GM15510 (cell line): Measurements from ENCODE around the gene NDUFV1.
A peak's percentile ranks its signal among the peaks of the same experiment; 100 is the strongest.

Source experiments
- POLR2A ChIP-seq: IDR thresholded peaks from 3 replicates; pipeline ENCODE4 v1.6.1; 2011; ENCODE audit warnings: borderline replicate concordance; ENCODE audit not compliant: insufficient read length; ENCODE audit errors: extremely low read depth

The NDUFV1 gene

DNA sequence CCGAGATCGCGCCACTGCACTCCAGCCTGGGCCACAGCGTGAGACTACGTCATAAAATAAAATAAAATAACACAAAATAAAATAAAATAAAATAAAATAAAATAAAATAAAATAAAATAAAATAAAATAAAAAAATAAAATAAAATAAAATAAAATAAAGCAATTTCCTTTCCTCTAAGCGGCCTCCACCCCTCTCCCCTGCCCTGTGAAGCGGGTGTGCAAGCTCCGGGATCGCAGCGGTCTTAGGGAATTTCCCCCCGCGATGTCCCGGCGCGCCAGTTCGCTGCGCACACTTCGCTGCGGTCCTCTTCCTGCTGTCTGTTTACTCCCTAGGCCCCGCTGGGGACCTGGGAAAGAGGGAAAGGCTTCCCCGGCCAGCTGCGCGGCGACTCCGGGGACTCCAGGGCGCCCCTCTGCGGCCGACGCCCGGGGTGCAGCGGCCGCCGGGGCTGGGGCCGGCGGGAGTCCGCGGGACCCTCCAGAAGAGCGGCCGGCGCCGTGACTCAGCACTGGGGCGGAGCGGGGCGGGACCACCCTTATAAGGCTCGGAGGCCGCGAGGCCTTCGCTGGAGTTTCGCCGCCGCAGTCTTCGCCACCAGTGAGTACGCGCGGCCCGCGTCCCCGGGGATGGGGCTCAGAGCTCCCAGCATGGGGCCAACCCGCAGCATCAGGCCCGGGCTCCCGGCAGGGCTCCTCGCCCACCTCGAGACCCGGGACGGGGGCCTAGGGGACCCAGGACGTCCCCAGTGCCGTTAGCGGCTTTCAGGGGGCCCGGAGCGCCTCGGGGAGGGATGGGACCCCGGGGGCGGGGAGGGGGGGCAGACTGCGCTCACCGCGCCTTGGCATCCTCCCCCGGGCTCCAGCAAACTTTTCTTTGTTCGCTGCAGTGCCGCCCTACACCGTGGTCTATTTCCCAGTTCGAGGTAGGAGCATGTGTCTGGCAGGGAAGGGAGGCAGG is 23.2 kb upstream of the NDUFV1 start, which contains the start of gene GSTP1:
GSTP1 (plus strand) TSS at position 566 of the 958 bp plus-strand sequence; CDS start at position 598, 32 bp downstream.
- peak; percentile 97 for TF ChIP-seq POLR2A

DNA sequence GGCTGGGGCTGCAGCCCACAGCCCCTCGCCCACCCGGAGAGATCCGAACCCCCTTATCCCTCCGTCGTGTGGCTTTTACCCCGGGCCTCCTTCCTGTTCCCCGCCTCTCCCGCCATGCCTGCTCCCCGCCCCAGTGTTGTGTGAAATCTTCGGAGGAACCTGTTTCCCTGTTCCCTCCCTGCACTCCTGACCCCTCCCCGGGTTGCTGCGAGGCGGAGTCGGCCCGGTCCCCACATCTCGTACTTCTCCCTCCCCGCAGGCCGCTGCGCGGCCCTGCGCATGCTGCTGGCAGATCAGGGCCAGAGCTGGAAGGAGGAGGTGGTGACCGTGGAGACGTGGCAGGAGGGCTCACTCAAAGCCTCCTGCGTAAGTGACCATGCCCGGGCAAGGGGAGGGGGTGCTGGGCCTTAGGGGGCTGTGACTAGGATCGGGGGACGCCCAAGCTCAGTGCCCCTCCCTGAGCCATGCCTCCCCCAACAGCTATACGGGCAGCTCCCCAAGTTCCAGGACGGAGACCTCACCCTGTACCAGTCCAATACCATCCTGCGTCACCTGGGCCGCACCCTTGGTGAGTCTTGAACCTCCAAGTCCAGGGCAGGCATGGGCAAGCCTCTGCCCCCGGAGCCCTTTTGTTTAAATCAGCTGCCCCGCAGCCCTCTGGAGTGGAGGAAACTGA is 22.4 kb upstream of the NDUFV1 start:
- TF ChIP-seq POLR2A = no peak

DNA sequence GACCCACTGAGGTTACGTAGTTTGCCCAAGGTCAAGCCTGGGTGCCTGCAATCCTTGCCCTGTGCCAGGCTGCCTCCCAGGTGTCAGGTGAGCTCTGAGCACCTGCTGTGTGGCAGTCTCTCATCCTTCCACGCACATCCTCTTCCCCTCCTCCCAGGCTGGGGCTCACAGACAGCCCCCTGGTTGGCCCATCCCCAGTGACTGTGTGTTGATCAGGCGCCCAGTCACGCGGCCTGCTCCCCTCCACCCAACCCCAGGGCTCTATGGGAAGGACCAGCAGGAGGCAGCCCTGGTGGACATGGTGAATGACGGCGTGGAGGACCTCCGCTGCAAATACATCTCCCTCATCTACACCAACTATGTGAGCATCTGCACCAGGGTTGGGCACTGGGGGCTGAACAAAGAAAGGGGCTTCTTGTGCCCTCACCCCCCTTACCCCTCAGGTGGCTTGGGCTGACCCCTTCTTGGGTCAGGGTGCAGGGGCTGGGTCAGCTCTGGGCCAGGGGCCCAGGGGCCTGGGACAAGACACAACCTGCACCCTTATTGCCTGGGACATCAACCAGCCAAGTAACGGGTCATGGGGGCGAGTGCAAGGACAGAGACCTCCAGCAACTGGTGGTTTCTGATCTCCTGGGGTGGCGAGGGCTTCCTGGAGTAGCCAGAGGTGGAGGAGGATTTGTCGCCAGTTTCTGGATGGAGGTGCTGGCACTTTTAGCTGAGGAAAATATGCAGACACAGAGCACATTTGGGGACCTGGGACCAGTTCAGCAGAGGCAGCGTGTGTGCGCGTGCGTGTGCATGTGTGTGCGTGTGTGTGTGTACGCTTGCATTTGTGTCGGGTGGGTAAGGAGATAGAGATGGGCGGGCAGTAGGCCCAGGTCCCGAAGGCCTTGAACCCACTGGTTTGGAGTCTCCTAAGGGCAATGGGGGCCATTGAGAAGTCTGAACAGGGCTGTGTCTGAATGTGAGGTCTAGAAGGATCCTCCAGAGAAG is 21.6 kb upstream of the NDUFV1 start:
- no peak for TF ChIP-seq POLR2A

DNA sequence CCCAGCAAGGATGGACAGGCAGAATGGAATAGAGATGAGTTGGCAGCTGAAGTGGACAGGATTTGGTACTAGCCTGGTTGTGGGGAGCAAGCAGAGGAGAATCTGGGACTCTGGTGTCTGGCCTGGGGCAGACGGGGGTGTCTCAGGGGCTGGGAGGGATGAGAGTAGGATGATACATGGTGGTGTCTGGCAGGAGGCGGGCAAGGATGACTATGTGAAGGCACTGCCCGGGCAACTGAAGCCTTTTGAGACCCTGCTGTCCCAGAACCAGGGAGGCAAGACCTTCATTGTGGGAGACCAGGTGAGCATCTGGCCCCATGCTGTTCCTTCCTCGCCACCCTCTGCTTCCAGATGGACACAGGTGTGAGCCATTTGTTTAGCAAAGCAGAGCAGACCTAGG is 20.8 kb upstream of the NDUFV1 start:
- no peak for TF ChIP-seq POLR2A

GRCh38 chr11:67586568-67587250 is 20.0 kb upstream of the NDUFV1 start:
- peak; percentile 14 for TF ChIP-seq POLR2A

DNA sequence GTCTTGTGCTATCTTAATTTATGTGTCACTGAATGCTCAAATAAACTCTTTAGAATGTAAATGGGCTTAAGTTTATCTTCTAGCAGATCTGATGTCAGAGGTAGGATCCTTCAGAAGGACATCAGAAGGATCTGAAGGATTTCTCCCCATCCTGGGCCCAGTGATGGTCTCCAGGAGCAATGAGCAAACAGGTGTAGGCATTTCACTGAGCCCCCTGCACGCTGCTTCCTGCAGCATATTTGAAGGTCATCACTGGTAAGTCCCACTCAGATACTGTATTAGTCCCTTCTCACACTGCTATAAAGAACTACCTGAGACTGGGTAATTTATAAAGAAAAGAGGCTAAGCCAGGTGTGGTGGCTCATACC is 18.6 kb upstream of the NDUFV1 start:
- no peak for TF ChIP-seq POLR2A

- TF ChIP-seq POLR2A = no peak
These were observed 13.7 kb upstream of the NDUFV1 start for GRCh38 chr11:67592880-67593564.

GRCh38 chr11:67593565-67593905 is 13.2 kb upstream of the NDUFV1 start:
- TF ChIP-seq POLR2A = no peak

GRCh38 chr11:67594480-67594879 is 12.3 kb upstream of the NDUFV1 start:
- no peak for TF ChIP-seq POLR2A

GRCh38 chr11:67596753-67597300 is 9.9 kb upstream of the NDUFV1 start:
- no peak for TF ChIP-seq POLR2A

- no peak for TF ChIP-seq POLR2A
These were observed 7.6 kb upstream of the NDUFV1 start for GRCh38 chr11:67599149-67599548.

DNA sequence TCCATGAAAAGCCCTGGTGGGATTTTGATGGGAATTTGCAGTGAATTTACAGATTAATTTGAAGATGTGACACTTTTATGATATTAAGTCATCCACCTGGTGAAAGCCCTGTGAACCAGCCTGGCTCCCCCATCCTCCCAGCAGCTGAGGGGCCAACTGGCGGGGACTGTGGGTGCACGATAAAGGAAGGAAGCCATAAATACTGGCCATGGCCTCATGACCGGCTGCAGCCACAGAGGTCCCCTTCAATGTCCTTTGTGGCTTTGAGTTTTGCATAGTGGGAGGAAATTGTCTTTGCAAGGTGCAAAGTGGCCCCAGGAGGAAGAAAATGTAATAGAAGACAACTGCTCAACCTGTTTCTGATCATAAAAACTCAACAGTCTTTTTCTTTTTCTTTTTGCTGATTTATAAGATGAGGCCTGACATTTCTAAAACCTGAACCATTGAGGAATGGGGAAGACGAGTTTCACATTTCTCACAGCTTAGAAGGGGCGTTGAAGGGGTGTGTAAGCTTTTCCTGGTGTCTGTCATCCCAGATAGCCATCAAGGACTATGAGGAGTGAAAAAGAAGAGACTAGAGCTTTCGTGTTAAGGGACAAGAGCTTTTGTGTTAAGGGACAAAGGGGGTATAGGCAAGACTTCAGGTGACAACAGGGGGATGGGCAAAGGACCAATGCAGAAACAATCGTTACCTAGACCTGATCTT is 6.3 kb upstream of the NDUFV1 start:
- peak; percentile 40 for TF ChIP-seq POLR2A

DNA sequence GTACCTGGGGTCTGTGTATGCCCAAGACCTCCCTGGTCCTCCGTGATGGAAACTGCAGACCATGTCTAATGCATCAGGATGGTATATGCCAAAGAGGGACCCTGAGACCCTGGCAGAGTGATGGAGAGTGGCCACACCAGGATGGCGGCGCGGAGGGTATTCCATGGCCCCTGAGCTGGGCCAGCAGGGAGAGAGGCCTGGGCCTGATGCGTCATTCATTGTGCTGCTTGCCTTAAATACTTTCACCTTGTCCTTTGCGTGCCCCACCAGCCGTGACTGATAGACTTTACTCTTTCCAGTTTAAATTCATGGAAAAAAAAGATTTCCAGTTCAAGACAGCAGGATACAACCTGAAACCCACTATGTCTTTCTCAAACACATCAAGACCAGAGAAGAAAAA is 5.6 kb upstream of the NDUFV1 start:
- no peak for TF ChIP-seq POLR2A
